GM19438 (cell line): ENCODE data around the gene RRM1.

ENCODE experiments used
- ATAC-seq: cut with Tn5 transposase; IDR thresholded peaks from one replicate; pipeline ENCODE4 v1.9.1; 2021; ENCODE audit warnings: low read depth; ENCODE audit not compliant: unreplicated experiment

The RRM1 gene

DNA sequence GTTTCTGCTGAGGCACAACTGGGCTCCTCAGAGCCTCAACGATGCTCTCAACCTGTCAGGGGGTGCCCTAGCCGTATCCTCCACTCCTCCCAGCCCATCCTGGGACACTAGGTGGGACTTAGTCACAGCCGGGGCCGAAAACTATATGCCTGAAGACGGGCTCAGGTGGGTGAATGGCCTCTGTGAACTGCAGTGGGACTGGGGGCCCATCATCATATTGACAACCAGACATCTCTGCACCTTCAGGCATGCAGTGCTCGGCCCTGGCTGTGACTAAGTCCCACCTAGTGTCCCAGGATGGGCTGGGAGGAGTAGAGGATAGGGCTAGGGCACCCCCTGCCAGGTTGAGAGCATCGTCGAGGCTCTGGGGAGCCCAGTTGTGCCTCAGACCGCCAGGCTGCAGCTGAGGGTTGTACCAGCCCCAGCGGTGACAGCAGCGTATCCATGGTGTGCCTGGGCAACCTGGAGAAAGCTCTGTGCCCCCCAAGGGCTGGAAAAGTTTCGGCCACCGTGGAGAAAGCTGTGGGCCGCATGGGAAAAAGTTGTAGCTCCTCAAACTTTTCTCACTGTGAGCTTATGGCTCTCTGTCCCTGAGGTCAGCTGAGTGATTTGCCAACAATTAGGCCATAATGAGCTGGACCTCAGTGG lies 88.9 kb downstream of the RRM1 start:
- no peak for ATAC-seq

DNA sequence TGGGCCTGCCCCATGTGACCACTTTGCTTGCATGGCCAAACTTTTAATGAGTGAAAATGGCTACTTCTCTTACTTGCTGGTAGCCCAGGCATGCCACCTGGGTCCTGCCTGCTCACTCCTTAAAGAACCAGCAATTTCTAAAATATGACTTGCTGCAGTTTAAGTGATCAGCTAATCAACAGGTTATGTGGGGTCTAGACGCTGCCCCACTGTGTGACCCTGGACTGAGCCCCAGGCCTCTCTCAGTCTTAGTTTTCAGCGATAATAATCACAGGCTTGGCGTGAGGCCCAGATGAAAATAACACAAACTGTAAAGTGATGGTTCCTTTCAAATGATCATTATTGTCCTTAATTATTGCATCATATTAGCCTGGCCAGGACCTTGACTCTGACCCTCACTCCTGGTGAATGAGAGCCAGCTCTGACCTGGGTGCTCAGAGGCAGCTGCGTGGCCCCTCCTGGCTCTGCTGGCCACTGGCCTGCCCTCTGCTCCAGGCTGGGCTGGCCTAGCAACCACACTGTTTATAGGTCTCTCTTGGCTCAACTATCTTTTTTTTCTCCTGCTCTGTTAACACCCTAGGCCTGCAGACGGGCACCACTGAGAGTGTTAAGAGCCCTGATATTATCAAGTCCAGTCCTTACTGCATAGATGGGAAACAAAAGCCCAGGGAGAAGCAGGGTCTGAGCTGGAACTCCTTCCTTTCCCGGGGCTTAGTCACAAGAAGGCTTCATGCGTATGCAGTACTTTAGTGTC lies 89.7 kb downstream of the RRM1 start:
- no peak for ATAC-seq

DNA sequence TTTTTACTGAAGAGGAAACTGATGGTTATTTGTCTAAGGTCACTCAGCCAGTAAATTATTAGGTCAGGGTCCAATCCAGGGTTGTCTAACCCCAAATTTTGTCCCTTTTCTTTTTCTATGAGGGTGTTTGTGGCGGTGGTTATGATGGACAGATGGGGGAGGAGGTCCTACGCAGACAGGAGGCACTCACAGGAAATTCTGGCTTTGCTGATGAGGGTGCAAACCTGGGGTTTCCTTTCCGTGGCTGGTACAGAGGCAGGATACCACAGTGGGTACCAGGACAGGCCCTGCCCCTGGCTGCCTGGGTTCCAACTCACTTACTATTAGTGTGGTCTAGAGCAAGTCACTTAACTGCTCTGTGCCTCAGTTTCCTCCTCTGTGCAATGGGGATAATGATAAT lies 91.0 kb downstream of the RRM1 start:
- no peak for ATAC-seq

DNA sequence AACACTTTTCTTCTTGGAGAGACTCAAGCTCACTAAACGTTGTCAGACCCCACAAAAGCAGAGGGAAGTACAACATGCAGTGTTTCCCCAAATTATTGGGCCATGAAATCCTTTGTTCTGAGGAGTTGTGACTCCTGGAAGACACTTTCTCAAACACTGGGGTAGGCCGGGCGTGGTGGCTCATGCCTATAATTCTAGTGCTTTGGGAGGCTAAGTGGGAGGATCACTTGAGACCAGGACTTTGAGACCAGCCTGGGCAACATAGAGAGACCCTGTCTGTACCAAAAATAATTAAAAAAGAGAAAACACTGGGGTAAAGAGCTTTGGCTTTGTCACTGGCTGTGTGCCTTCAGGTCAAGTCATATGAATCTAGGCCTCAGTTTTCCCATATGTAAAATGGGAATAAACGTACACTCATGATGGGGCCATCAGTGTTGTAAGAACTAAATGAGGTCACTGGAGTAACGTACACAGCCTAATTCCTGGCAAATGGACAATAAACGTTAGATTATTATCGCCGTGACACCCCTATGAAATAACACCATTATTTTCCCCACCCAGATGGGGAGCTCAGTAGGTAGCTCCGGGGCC lies 92.0 kb downstream of the RRM1 start:
- ATAC-seq, result no peak

- ATAC-seq, result peak; percentile 94
These were observed 92.7 kb downstream of the RRM1 start for GRCh38 chr11:4187055-4187988.
